AG20443 (cell line): ENCODE results near the gene PSMA3.

ENCODE experiments used
- DNase-seq: peaks from one replicate; pipeline ENCODE4 v3.0.0; 2012; ENCODE audit warnings: low spot score, mixed read lengths

PSMA3 gene

DNA sequence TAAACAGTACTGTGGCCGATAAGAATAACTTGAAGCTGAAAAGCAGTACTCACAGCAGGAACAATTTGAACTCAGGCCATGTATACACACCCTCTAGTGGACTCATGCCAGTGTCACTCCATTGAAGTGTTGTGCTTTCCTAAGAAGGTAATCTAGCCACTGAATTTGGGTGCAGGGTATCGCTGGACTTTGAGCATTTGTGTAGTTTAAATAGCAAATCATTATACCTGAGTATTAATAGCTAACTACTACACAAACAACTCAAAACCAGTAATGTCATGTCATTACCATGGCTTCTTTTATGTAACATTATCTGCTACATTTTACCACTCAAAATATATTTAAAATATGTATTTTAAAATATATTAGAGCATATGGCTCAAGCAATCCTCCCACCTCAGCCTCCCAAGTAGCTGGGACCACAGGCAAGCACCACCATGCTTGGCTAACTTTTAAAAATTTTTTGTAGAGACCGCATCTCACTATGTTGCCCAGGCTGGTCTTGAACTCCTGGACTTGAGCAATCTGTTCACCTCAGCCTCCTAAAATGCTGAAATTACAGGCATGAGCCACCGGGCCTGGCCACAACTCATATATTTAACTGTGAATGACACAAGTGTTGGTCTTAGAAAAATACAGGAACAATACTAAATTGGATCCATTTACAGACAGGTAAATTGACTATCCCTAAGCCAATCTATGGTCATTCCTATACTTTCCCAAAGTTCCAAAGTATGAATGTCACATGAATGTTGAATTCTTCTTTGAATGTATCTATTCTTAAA, 28.1 kb downstream of the PSMA3 start:
- peak; percentile 14 for DNase-seq

GRCh38 chr14:58274881-58275280, 30.2 kb downstream of the PSMA3 start:
- DNase-seq, result no peak

DNA sequence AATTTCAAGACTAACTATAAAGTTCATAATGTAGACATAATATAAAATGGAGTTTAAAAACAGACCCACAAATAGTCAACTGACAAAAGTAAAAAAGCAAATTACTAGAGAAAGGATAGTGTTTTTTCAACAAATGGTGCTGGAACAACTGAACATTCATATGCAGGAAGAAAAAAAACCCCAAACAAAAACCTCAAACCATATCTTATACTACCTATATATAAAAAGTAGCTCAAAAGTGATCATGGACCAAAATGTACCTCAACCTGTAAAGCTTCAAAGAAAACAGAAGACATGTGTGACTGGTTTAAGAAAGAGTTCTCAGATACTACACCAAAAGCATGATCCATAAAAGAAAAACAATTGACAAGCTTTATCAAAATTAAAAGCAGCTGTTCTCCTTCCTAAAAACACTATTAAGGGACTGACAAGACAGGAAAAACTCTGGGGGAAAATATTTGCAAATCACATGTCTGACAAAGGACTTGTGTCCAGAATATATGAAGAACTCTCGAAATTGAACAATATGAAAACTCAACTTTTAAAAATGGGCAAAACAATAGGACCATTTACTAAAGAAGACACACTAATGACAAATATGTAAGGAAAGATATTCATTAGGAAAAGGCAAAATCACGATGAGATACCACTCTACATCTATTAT, 31.0 kb downstream of the PSMA3 start:
- no peak for DNase-seq

GRCh38 chr14:58276208-58276607, 31.6 kb downstream of the PSMA3 start:
- DNase-seq, result no peak

- DNase-seq, result no peak
Observed at GRCh38 chr14:58278177-58278576, 33.5 kb downstream of the PSMA3 start.

- DNase-seq, result peak; percentile 78
Observed at GRCh38 chr14:58280954-58281787, 36.5 kb downstream of the PSMA3 start.

GRCh38 chr14:58281969-58282368, 37.3 kb downstream of the PSMA3 start:
- no peak for DNase-seq

- DNase-seq, result no peak
Observed at GRCh38 chr14:58282925-58283593, 38.4 kb downstream of the PSMA3 start.

- no peak for DNase-seq
Observed at GRCh38 chr14:58283730-58284129, 39.1 kb downstream of the PSMA3 start.

DNA sequence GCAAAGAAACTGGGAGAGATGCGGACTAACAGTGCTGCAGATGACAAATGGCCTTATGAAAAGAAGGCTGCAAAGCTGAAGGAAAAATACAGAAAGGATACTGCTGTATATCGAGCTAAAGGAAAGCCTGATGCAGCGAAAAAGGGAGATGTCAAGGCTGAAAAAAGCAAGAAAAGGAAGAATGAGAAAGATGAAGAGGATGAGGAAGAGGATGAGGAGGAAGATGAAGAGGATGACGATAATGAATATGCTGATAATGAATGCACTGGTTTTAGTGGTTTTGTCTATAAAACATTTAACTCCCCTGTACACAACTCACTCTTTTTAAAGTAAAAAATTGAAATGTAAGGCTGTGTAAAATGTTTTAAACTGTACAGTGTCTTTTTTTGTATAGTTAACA, 40.5 kb downstream of the PSMA3 start:
- no peak for DNase-seq

- no peak for DNase-seq
Observed at GRCh38 chr14:58287607-58288042, 43.0 kb downstream of the PSMA3 start.

- no peak for DNase-seq
Observed at GRCh38 chr14:58288106-58288792, 43.6 kb downstream of the PSMA3 start.

- no peak for DNase-seq
Observed at GRCh38 chr14:58291646-58292045, 47.0 kb downstream of the PSMA3 start.

GRCh38 chr14:58292187-58292586, 47.5 kb downstream of the PSMA3 start:
- peak; percentile 9 for DNase-seq

GRCh38 chr14:58294201-58294600, 49.6 kb downstream of the PSMA3 start:
- no peak for DNase-seq

GRCh38 chr14:58296726-58297125, 52.1 kb downstream of the PSMA3 start:
- no peak for DNase-seq

DNA sequence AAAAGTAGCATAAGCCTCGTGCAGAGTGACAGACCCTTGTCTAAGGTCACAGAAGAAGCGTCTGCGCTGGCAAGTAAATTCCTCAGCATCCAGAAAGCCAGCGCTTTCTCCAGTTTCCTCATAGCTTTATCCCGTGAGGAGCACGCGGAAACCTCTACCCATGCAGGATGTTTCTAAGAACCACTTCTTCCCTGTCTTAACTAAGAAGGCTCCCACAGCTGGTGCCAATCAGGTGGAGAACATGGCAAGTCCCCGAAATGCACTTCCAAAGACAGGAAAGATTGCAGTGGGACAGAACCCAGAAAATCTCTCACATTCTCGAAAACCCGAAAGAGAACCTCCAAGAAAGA, 52.7 kb downstream of the PSMA3 start:
- peak; percentile 14 for DNase-seq

GRCh38 chr14:58297762-58298476, 53.3 kb downstream of the PSMA3 start:
- peak; percentile 98 for DNase-seq

DNA sequence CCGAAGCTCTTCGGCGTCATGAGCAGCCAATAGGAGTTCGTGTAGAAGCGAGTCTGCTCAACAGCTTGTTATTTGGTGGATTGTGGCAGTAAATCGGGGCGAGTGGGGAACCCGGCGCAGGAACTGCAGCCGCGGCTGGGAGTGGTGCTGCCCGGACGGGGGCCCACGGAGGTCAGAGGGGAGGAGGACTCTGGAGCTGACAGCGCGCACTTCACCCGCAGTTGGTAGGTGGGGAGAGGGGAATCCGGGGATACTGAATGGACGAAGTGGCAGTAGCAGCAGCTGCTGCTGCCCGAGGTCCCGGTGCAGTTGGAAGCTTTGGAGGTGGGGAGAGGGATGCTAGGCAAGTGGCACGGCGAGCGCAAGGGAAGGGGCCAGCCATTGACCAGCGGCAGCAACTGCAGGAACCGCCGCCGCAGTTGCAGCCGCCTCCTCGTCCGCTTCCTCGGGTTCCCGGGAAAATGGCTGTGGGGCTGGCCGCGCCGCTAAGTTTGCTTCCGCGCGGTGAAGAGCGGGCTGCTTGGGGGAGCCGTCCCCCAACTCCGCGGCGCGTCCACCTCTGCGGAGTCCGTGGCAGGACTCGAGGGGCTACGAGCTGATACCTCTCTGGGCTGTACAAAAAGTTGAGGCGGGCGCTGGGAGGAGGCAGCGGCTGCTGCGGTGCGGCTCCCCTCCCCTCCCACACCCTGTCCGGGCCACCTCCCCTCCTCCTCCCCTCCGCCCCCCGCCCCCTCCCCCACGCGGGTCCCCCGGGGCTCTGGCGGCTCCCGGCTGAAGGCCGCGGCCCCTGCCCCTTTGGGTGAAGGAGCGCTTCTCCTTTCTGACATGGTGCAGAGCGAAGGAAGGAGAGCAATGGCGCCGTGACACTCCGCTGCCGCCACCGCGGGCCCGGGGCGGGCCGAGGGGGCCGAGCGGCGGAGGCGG, 54.1 kb downstream of the PSMA3 start, which contains the start of gene ARID4A:
ARID4A (plus strand) TSS at position 79 of the 924 bp plus-strand sequence. CDS start 1,300 bp downstream, outside the sequence.
- peak; percentile 41 for DNase-seq
